K562 (cell line): Measurements from ENCODE around the gene SRRD. TPM values are rescaled to one million over a fixed set of nuclear protein-coding genes. Genes with fewer than 3 reads are reported as not detected.

ENCODE experiments used
- ATAC-seq: fragments of 200-7000 bp; cut with Tn5 transposase; 3 replicates; pipeline ENCODE4 v1.9.1; 2020; ENCODE audit warnings: moderate library complexity
- BruUV-seq: library from RNA; stranded (reverse); fragments of 400-500 nt; replicated peaks from 2 replicates; lab custom pipeline; 2021; lab: Mats Ljungman, UMichigan
- CTCF ChIA-PET: fragments of 300-600 bp; formaldehyde crosslinking; extraction: SDS; loops from one replicate; lab custom pipeline; 2021; ENCODE audit warnings: low intra/inter-chr PET ratio; lab: Yijun Ruan, JAX
- POLR2A ChIA-PET: fragments of 300-600, 350-650 bp; sonication (Branson Sonifier 250); formaldehyde crosslinking; extraction: SDS; loops from one replicate; lab custom pipeline; 2021; ENCODE audit warnings: antibody characterized with exemption, inconsistent platforms; lab: Yijun Ruan, JAX
- DNase-seq, 4 experiments: peaks; one replicate each; pipeline versions ENCODE4 v3.0.0 to v3.0.0-alpha.2; 2011 to 2018; ENCODE audit warnings: low spot score in 3 of 4, mixed read lengths in 3 of 4; ENCODE audit errors: extremely low read depth in 1 of 4
- FAIRE-seq: peaks from 2 replicates; lab custom pipeline; 2011; peaks lifted over from hg19 to GRCh38; lab: Jason Lieb, UNC
- H2AFZ ChIP-seq: 2 replicates; pipeline ENCODE4 v1.6.0; 2011; ENCODE audit warnings: low read depth, low read length, control low read depth, inconsistent platforms
- H3K27ac ChIP-seq: fragments of 200-600 bp; 3 replicates; pipeline ENCODE4 v1.8.0; 2011; ENCODE audit warnings: low read depth, mild to moderate bottlenecking, control low read depth, inconsistent platforms, low read length, moderate library complexity, mixed read lengths; ENCODE audit errors: extremely low read depth
- H3K27me3 ChIP-seq, 2 experiments: fragments of 300-600 bp in 1 of 2; 2 replicates in 1 of 2; 3 replicates in 1 of 2; pipeline versions ENCODE4 v1.6.0 to v1.8.0; 2011; ENCODE audit warnings: inconsistent platforms in 2 of 2, low read length in 2 of 2, mild to moderate bottlenecking in 1 of 2, mixed read lengths in 1 of 2, moderate library complexity in 1 of 2; ENCODE audit not compliant: control insufficient read depth in 2 of 2, insufficient read depth in 2 of 2
- H3K36me3 ChIP-seq: fragments of 300-600 bp; 3 replicates; pipeline ENCODE4 v1.8.0; 2011; ENCODE audit warnings: mild to moderate bottlenecking, low read length, inconsistent platforms; ENCODE audit not compliant: control insufficient read depth, insufficient read depth
- H3K4me1 ChIP-seq, 2 experiments: fragments of 200-600 bp in 1 of 2; replicated peaks in 1 of 2; 2 replicates in 1 of 2; 3 replicates in 1 of 2; pipeline versions ENCODE4 v1.5.1 to v1.8.0; 2011; ENCODE audit warnings: inconsistent platforms in 2 of 2, low read length in 2 of 2, mild to moderate bottlenecking in 1 of 2, mixed read lengths in 1 of 2, moderate library complexity in 1 of 2; ENCODE audit not compliant: control insufficient read depth in 2 of 2, insufficient read depth in 2 of 2
- H3K4me2 ChIP-seq: 2 replicates; pipeline ENCODE4 v1.6.1; 2011; ENCODE audit warnings: low read length, control low read depth, inconsistent platforms, mixed read lengths; ENCODE audit not compliant: insufficient read depth
- H3K4me3 ChIP-seq: fragments of 200-600 bp; sonication (generic), shearing (Covaris generic); 2 replicates; pipeline ENCODE4 v1.5.1; 2016; ENCODE audit warnings: control low read depth, inconsistent platforms
- H3K79me2 ChIP-seq: fragments of 200-600 bp; 3 replicates; pipeline ENCODE4 v1.8.0; 2011; ENCODE audit warnings: low read length, inconsistent platforms; ENCODE audit not compliant: control insufficient read depth, insufficient read depth
- H3K9ac ChIP-seq, 2 experiments: 2 replicates each; pipeline versions ENCODE4 v1.6.0 to v1.6.1; 2011; ENCODE audit warnings: low read depth in 2 of 2, low read length in 2 of 2, control low read depth in 1 of 2, inconsistent platforms in 1 of 2, mild to moderate bottlenecking in 1 of 2, mixed read lengths in 1 of 2; ENCODE audit not compliant: insufficient read depth in 1 of 2
- H3K9me1 ChIP-seq: one replicate; pipeline ENCODE4 v1.6.0; 2011; ENCODE audit warnings: inconsistent platforms, mild to moderate bottlenecking, low read length, moderate library complexity; ENCODE audit not compliant: control insufficient read depth, insufficient read depth
- H3K9me3 ChIP-seq: replicated peaks from 2 replicates; pipeline ENCODE4 v1.5.1; 2011; ENCODE audit warnings: low read depth, low read length, inconsistent platforms; ENCODE audit not compliant: control insufficient read depth, insufficient read depth
- H4K20me1 ChIP-seq: replicated peaks from 2 replicates; pipeline ENCODE4 v1.6.1; 2011; ENCODE audit warnings: low read length, inconsistent platforms, mixed read lengths; ENCODE audit not compliant: control insufficient read depth, insufficient read depth
- DDX20 ChIP-seq: fragments of 450-650 bp; IDR thresholded peaks from 2 replicates; pipeline ENCODE4 v1.6.1; 2016; ENCODE audit warnings: missing genetic modification characterization, low read depth, mild to moderate bottlenecking, missing compliant biosample characterization, moderate library complexity
- NCOA2 ChIP-seq, 2 experiments: fragments of 450-650 bp; IDR thresholded peaks; 2 replicates each; pipeline ENCODE4 v1.6.1; 2018; ENCODE audit warnings: mild to moderate bottlenecking in 2 of 2, moderate library complexity in 1 of 2; ENCODE audit not compliant: partially characterized antibody in 2 of 2
- SREBF2 ChIP-seq: sonication (generic); formaldehyde crosslinking; IDR thresholded peaks from 2 replicates; pipeline ENCODE4 v1.4.0; 2020; ENCODE audit warnings: mild to moderate bottlenecking, missing genetic modification reagents
- ZBTB1 ChIP-seq: sonication (generic); formaldehyde crosslinking; IDR thresholded peaks from 2 replicates; pipeline ENCODE4 v1.8.1; 2023; ENCODE audit warnings: missing genetic modification reagents, low read depth, mild to moderate bottlenecking, borderline replicate concordance
- ZNF175 ChIP-seq: fragments of 200-800 bp; sonication (Bioruptor generic); IDR thresholded peaks from 2 replicates; pipeline ENCODE4 v1.6.1; 2016; ENCODE audit warnings: low read depth, mild to moderate bottlenecking, missing genetic modification characterization, missing compliant biosample characterization
- ZNF431 ChIP-seq: sonication (generic); formaldehyde crosslinking; IDR thresholded peaks from 2 replicates; pipeline ENCODE4 v1.8.0; 2022; ENCODE audit warnings: mild to moderate bottlenecking, missing genetic modification reagents
- WGBS: fragments of 100-300 bp; shearing (Covaris generic); methylation state at CpG from one replicate; pipeline ENCODE4 v1.1.6; 2016; ENCODE audit warnings: low coverage, mixed read lengths; ENCODE audit not compliant: insufficient coverage; ENCODE audit errors: missing lambda C conversion rate; 5-methylcytosine and 5-hydroxymethylcytosine counted together
- in situ Hi-C: fragments of 300-500 bp; cut with MboI; formaldehyde crosslinking; loops from 4 replicates; pipeline ENCODE4 v1.15.0; 2018; ENCODE audit warnings: inconsistent platforms, mixed read lengths
- intact Hi-C: fragments of 100-400 bp; cut with micrococcal nuclease; formaldehyde crosslinking; loops from 2 replicates; pipeline ENCODE4 v1.14.2; 2022
- polyA plus RNA-seq, 8 experiments: library from polyadenylated mRNA; depleted of rRNA in 4 of 8; stranded (reverse) in 5 of 8; unstranded in 3 of 8; fragments of >200 nt; fragmentation: Nextera tagmentation in 2 of 8; fragmentation: Illumina TruSeq in 1 of 8; extraction: Ambion mirVana in 2 of 8; extraction: Trizol in 1 of 8; gene quantifications; 2 replicates each; pipeline versions ENCODE4 v1.2.1 to v1.2.3, GENCODE V29; 2011 to 2014; ENCODE audit warnings: inconsistent platforms in 1 of 8, missing spikeins in 1 of 8
- total RNA-seq, 7 experiments: library from RNA; depleted of rRNA in 6 of 7; stranded (reverse); fragments of >200 nt in 6 of 7; fragmentation: Illumina TruSeq in 2 of 7; extraction: Trizol in 2 of 7; gene quantifications; 2 replicates each; pipeline versions ENCODE4 v1.2.1 to v1.2.3, GENCODE V29; 2011 to 2021; ENCODE audit warnings: low replicate concordance in 1 of 7
- TF ChIP-seq, protein P1 (sequence below): fragments of 450-650 bp; formaldehyde crosslinking; IDR thresholded peaks from 2 replicates; pipeline ENCODE4 v1.4.0; 2020; ENCODE audit warnings: mild to moderate bottlenecking, moderate library complexity
- TF ChIP-seq, protein P2 (sequence below): fragments of 250-450 bp; sonication (Bioruptor Pico); IDR thresholded peaks from 2 replicates; pipeline ENCODE4 v1.5.0; 2020; ENCODE audit warnings: mild to moderate bottlenecking, borderline replicate concordance
- TF ChIP-seq, protein P3 (sequence below): IDR thresholded peaks from 2 replicates; pipeline ENCODE4 v1.6.1; 2011; ENCODE audit warnings: borderline replicate concordance, low read depth, mild to moderate bottlenecking, moderate library complexity, low read length; ENCODE audit not compliant: insufficient read depth, poor library complexity, severe bottlenecking

Gene SRRD
- total and polyA plus RNA-seq, 9 of the 15 experiments (the other 6 are each of a cell fraction or from before 2014, with no cell fraction given): 4.9 to 59.4 (median 34.4) TPM

DNA sequence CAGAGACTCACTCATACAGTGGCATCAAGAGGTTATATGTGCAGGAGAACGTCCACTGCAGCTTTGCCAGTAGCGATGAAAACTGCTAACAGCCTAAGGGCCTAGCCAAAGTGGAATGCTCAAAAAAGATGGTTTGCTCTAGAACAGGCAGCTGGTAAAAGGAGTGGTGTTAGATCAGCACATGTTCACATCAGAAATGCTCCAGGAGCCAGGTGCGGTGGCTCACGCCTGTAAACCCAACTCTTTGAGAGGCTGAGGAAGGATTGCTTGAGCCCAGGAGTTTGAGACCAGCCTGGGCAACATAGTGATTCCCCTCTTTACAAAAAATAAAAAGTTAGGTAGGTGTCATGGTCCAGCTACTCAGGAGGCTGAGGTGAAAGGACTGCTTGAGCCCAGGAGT lies 38.9 kb downstream of the SRRD start:
- no peak overlapping the region for H3K4me3 ChIP-seq
- H3K9me3 ChIP-seq: no peaks in the 10 kb centered on the region
- DNase-seq (no peak), ATAC-seq (no peak), FAIRE-seq (no peak)
- H3K9me1 ChIP-seq: no peaks in the 10 kb centered on the region
- POLR2A ChIA-PET: interaction anchor here (1.5 to 2.3 kb wide), 3 partner anchors 9 to 14 kb away, joined by 5 to 8 read pairs (median 7); no protein-coding TSS in a partner anchor
- no peaks in the 10 kb centered on the region for H4K20me1 ChIP-seq
- no peaks in the 10 kb centered on the region for H3K79me2 ChIP-seq
- H3K4me2 ChIP-seq: no peak overlapping the region
- H3K9ac ChIP-seq: no peak overlapping the region
- no peak overlapping the region for H2AFZ ChIP-seq
- in situ Hi-C loops: no loop called here
- BruUV-seq: no TSS peak
- no peaks in the 10 kb centered on the region for H3K27me3 ChIP-seq
- no peak overlapping the region for H3K27ac ChIP-seq
- TF ChIP-seq DDX20 (tag): no peak
- no peak for TF ChIP-seq ZNF175 (CRISPR knock-in tag)
- TF ChIP-seq, protein P1, sequence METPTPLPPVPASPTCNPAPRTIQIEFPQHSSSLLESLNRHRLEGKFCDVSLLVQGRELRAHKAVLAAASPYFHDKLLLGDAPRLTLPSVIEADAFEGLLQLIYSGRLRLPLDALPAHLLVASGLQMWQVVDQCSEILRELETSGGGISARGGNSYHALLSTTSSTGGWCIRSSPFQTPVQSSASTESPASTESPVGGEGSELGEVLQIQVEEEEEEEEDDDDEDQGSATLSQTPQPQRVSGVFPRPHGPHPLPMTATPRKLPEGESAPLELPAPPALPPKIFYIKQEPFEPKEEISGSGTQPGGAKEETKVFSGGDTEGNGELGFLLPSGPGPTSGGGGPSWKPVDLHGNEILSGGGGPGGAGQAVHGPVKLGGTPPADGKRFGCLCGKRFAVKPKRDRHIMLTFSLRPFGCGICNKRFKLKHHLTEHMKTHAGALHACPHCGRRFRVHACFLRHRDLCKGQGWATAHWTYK (CRISPR knock-in tag): no peak
- no peak for TF ChIP-seq ZNF431 (CRISPR knock-in tag)
- TF ChIP-seq ZBTB1 (CRISPR knock-in tag): no peak
- no peak for TF ChIP-seq SREBF2 (CRISPR knock-in tag)
- TF ChIP-seq, protein P2, sequence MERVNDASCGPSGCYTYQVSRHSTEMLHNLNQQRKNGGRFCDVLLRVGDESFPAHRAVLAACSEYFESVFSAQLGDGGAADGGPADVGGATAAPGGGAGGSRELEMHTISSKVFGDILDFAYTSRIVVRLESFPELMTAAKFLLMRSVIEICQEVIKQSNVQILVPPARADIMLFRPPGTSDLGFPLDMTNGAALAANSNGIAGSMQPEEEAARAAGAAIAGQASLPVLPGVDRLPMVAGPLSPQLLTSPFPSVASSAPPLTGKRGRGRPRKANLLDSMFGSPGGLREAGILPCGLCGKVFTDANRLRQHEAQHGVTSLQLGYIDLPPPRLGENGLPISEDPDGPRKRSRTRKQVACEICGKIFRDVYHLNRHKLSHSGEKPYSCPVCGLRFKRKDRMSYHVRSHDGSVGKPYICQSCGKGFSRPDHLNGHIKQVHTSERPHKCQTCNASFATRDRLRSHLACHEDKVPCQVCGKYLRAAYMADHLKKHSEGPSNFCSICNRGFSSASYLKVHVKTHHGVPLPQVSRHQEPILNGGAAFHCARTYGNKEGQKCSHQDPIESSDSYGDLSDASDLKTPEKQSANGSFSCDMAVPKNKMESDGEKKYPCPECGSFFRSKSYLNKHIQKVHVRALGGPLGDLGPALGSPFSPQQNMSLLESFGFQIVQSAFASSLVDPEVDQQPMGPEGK (CRISPR knock-in tag): no peak
- TF ChIP-seq, protein P3, sequence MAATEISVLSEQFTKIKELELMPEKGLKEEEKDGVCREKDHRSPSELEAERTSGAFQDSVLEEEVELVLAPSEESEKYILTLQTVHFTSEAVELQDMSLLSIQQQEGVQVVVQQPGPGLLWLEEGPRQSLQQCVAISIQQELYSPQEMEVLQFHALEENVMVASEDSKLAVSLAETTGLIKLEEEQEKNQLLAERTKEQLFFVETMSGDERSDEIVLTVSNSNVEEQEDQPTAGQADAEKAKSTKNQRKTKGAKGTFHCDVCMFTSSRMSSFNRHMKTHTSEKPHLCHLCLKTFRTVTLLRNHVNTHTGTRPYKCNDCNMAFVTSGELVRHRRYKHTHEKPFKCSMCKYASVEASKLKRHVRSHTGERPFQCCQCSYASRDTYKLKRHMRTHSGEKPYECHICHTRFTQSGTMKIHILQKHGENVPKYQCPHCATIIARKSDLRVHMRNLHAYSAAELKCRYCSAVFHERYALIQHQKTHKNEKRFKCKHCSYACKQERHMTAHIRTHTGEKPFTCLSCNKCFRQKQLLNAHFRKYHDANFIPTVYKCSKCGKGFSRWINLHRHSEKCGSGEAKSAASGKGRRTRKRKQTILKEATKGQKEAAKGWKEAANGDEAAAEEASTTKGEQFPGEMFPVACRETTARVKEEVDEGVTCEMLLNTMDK: no peak
- TF ChIP-seq NCOA2 (IDR thresholded peaks at IDR 0.05; ENCODE audit: partially characterized antibody in 2 of 2): no peak
- peaks cover 0 to 5% of the 10 kb centered on the region in 2 experiments; a peak in 3 of 5 replicates for H3K4me1 ChIP-seq
- 90% methylated on average over 4 of the region's 4 CpGs for WGBS
- H3K36me3 ChIP-seq: peaks cover 43% of the 10 kb centered on the region
- intact Hi-C loops: no loop called here
- CTCF ChIA-PET: no interaction called here
